HG03460 (cell line): ENCODE results near the gene MAPK8.
"Not testable (repeated sequence)": the region's sequence is repeated elsewhere in the genome, so short reads cannot be mapped to it uniquely, and the experiment has no call there.

Experiments used
- ATAC-seq: cut with Tn5 transposase; IDR thresholded peaks from one replicate; pipeline ENCODE4 v1.9.1; 2021; ENCODE audit not compliant: unreplicated experiment

MAPK8 gene

GRCh38 chr10:48333856-48334255 lies 27.4 kb downstream of the MAPK8 start:
- ATAC-seq, result no peak

GRCh38 chr10:48335788-48336187 lies 29.3 kb downstream of the MAPK8 start:
- ATAC-seq, result no peak

GRCh38 chr10:48336978-48337599 lies 30.6 kb downstream of the MAPK8 start:
- ATAC-seq, result peak; percentile 90

GRCh38 chr10:48340734-48341133 lies 34.3 kb downstream of the MAPK8 start:
- ATAC-seq, result no peak

- no peak for ATAC-seq
These were observed 36.6 kb downstream of the MAPK8 start for GRCh38 chr10:48343106-48343505.

GRCh38 chr10:48343921-48344598 lies 37.6 kb downstream of the MAPK8 start:
- no peak for ATAC-seq

GRCh38 chr10:48346248-48346647 lies 39.8 kb downstream of the MAPK8 start:
- ATAC-seq, result not testable (repeated sequence)

GRCh38 chr10:48347539-48347938 lies 41.1 kb downstream of the MAPK8 start:
- not testable (repeated sequence) for ATAC-seq

- ATAC-seq, result not testable (repeated sequence)
These were observed 41.5 kb downstream of the MAPK8 start for GRCh38 chr10:48347943-48348342.

- ATAC-seq, result no peak
These were observed 46.8 kb downstream of the MAPK8 start for GRCh38 chr10:48353246-48353645.

GRCh38 chr10:48357631-48358030 lies 51.2 kb downstream of the MAPK8 start:
- no peak for ATAC-seq

- no peak for ATAC-seq
These were observed 51.7 kb downstream of the MAPK8 start for GRCh38 chr10:48358162-48358561.

GRCh38 chr10:48358838-48359237 lies 52.4 kb downstream of the MAPK8 start:
- no peak for ATAC-seq

- ATAC-seq, result no peak
These were observed 54.7 kb downstream of the MAPK8 start for GRCh38 chr10:48361176-48361575.

GRCh38 chr10:48363617-48364355 lies 57.3 kb downstream of the MAPK8 start:
- no peak for ATAC-seq

GRCh38 chr10:48364659-48365405 lies 58.4 kb downstream of the MAPK8 start:
- ATAC-seq, result no peak

- no peak for ATAC-seq
These were observed 59.2 kb downstream of the MAPK8 start for GRCh38 chr10:48365668-48366067.

- no peak for ATAC-seq
These were observed 59.8 kb downstream of the MAPK8 start for GRCh38 chr10:48366261-48366660.

- ATAC-seq, result no peak
These were observed 63.0 kb downstream of the MAPK8 start for GRCh38 chr10:48369501-48369900.

- no peak for ATAC-seq
These were observed 71.5 kb downstream of the MAPK8 start for GRCh38 chr10:48377751-48378530.

GRCh38 chr10:48378675-48379074 lies 72.2 kb downstream of the MAPK8 start:
- no peak for ATAC-seq
